Astrocyte (in vitro differentiated cells and primary cell): ENCODE data around the gene KRT82.

Experiments
- EZH2 ChIP-seq: IDR thresholded peaks from 2 replicates; pipeline ENCODE4 v1.6.1; 2012; ENCODE audit warnings: mild to moderate bottlenecking, low read length, inconsistent platforms; ENCODE audit not compliant: insufficient read depth
- TF ChIP-seq, protein P1 (sequence below): IDR thresholded peaks from 2 replicates; pipeline ENCODE4 v1.5.1; 2011; ENCODE audit warnings: low read depth, mild to moderate bottlenecking, inconsistent platforms, low read length, moderate library complexity; ENCODE audit not compliant: insufficient read depth

DNA sequence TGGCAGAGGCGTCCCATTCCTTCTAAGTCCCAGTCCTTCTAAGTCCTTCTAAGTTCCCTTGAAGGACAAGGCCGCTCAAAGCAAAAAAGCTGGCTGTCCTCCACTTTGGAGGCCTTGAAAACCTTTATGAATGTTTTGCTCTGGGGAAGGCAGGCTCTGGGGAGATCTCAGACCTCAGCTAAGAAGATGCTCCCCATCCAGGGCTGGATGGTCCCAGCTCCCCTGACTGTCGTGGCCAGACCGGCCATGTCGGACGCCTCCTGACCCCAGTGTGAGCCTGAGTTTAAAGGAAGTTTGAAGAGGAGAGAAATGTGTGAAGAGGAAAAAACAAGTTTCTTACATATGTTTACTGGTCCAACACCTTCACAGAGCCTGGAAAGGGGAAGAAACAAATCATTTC, 26.6 kb downstream of the KRT82 start:
- TF ChIP-seq, protein P1, sequence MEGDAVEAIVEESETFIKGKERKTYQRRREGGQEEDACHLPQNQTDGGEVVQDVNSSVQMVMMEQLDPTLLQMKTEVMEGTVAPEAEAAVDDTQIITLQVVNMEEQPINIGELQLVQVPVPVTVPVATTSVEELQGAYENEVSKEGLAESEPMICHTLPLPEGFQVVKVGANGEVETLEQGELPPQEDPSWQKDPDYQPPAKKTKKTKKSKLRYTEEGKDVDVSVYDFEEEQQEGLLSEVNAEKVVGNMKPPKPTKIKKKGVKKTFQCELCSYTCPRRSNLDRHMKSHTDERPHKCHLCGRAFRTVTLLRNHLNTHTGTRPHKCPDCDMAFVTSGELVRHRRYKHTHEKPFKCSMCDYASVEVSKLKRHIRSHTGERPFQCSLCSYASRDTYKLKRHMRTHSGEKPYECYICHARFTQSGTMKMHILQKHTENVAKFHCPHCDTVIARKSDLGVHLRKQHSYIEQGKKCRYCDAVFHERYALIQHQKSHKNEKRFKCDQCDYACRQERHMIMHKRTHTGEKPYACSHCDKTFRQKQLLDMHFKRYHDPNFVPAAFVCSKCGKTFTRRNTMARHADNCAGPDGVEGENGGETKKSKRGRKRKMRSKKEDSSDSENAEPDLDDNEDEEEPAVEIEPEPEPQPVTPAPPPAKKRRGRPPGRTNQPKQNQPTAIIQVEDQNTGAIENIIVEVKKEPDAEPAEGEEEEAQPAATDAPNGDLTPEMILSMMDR: no peak
- no peak for TF ChIP-seq EZH2
